ENCODE data around the gene PCDH15. TPM values are rescaled to one million over a fixed set of nuclear protein-coding genes. Genes with fewer than 3 reads are reported as not detected.

PCDH15 gene
- total RNA-seq, 1 experiment from 2014 or later, result 0.59 TPM

- TF ChIP-seq, protein P1, sequence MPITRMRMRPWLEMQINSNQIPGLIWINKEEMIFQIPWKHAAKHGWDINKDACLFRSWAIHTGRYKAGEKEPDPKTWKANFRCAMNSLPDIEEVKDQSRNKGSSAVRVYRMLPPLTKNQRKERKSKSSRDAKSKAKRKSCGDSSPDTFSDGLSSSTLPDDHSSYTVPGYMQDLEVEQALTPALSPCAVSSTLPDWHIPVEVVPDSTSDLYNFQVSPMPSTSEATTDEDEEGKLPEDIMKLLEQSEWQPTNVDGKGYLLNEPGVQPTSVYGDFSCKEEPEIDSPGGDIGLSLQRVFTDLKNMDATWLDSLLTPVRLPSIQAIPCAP (CRISPR knock-in tag; IDR thresholded peaks at IDR 0.05), result no peak
- TF ChIP-seq ZNF396 (CRISPR knock-in tag; IDR thresholded peaks at IDR 0.05; ENCODE audit: borderline replicate concordance) (no peak), SOX15 (CRISPR knock-in tag; IDR thresholded peaks at IDR 0.05) (no peak), USF1 (CRISPR knock-in tag; IDR thresholded peaks at IDR 0.05) (no peak), MYBL2 (CRISPR knock-in tag; IDR thresholded peaks at IDR 0.05) (no peak), FOXP1 (CRISPR knock-in tag; IDR thresholded peaks at IDR 0.05; ENCODE audit: borderline replicate concordance) (no peak), GTF2I (CRISPR knock-in tag; conservative IDR thresholded peaks at IDR 0.05) (no peak)
- TF ChIP-seq, protein P2, sequence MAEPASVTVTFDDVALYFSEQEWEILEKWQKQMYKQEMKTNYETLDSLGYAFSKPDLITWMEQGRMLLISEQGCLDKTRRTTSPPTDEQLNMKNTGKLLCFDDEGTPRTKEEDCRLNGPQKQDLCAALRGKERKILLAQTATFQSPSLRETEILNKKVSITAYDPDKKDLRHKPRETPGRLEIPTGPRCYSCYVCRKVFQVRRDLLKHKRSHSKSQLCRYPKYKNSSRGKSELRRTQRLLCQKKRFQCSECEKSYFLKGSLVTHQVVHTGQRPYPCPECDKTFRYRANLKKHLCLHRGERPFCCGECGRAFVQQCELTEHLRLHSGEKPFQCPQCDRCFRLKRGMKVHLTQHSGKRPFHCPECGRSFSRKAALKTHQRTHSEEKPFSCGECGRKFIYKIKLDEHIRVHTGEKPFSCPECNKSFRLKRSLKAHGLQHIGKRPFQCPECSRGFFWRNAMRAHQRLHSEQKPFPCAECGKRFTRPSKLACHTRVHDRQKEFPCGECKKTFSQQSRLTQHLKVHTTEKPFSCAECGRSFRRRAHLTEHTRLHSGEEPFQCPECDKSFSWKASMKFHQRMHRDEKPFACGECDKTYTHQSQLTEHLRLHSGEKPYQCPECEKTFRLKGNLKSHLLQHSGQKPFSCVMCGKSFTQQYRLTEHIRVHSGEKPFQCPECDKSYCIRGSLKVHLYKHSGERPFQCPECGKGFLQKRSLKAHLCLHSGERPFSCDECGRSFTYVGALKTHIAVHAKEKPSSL (CRISPR knock-in tag; conservative IDR thresholded peaks at IDR 0.05), result no peak
Measured at GRCh38 chr10:54063514-54063913, 737.5 kb downstream of the PCDH15 start (continued).

DNA sequence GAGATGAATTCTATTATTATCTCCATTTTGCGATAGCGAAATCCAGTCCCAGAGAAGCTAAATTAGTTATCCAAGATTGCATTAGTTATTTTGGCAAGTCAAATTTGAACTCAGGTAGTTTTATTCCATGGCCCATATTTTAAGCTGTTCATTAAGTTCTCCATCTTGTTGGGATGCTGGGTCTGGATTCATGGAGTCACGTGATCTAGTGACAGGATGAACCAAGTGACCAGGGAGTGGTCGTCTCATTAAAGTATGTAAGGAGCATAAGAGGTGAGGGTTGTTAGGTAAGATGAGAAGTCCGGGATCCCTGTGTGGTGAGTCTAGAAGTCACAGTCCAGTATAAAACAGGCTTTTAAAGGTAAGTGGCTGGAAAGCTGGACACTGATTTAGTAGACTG lies 740.5 kb downstream of the PCDH15 start:
- CTCF ChIA-PET, result no interaction called here
- no peaks in the 10 kb centered on the region for H3K4me1 Mint-ChIP-seq
- TF ChIP-seq EMX1 (CRISPR knock-in tag; IDR thresholded peaks at IDR 0.05), result no peak
- TF ChIP-seq RORB (CRISPR knock-in tag; IDR thresholded peaks at IDR 0.05), result no peak
- no peak for TF ChIP-seq GRHL2 (CRISPR knock-in tag; IDR thresholded peaks at IDR 0.05; ENCODE audit: insufficient replicate concordance, severe bottlenecking)
- TF ChIP-seq SP1 (CRISPR knock-in tag; conservative IDR thresholded peaks at IDR 0.05), result no peak
- TF ChIP-seq ZNF263 (CRISPR knock-in tag; IDR thresholded peaks at IDR 0.05; ENCODE audit: low read depth), result no peak
- TF ChIP-seq OVOL2 (CRISPR knock-in tag; IDR thresholded peaks at IDR 0.05; ENCODE audit: borderline replicate concordance), result no peak
- TF ChIP-seq RELA (CRISPR knock-in tag; IDR thresholded peaks at IDR 0.05; ENCODE audit: borderline replicate concordance), result no peak
- no peak for TF ChIP-seq ATF1 (CRISPR knock-in tag; IDR thresholded peaks at IDR 0.05)
- TF ChIP-seq, protein P3, sequence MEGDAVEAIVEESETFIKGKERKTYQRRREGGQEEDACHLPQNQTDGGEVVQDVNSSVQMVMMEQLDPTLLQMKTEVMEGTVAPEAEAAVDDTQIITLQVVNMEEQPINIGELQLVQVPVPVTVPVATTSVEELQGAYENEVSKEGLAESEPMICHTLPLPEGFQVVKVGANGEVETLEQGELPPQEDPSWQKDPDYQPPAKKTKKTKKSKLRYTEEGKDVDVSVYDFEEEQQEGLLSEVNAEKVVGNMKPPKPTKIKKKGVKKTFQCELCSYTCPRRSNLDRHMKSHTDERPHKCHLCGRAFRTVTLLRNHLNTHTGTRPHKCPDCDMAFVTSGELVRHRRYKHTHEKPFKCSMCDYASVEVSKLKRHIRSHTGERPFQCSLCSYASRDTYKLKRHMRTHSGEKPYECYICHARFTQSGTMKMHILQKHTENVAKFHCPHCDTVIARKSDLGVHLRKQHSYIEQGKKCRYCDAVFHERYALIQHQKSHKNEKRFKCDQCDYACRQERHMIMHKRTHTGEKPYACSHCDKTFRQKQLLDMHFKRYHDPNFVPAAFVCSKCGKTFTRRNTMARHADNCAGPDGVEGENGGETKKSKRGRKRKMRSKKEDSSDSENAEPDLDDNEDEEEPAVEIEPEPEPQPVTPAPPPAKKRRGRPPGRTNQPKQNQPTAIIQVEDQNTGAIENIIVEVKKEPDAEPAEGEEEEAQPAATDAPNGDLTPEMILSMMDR (IDR thresholded peaks at IDR 0.05), result no peak
- peaks cover 34% of the 10 kb centered on the region for H3K36me3 Mint-ChIP-seq
- no peak for DNase-seq (ENCODE audit: low spot score)
- H3K27me3 Mint-ChIP-seq (ENCODE audit: low read depth), result peaks cover 6% of the 10 kb centered on the region; the same call in 1 of the 2 replicates
- ATAC-seq, result no peak
- peaks cover 43% of the 10 kb centered on the region for H3K9me3 Mint-ChIP-seq
- POLR2A ChIA-PET, result no interaction called here
- H3K27ac Mint-ChIP-seq, result no peak overlapping the region
- H3K4me3 Mint-ChIP-seq, result no peak overlapping the region

- Mint-ChIP-seq H3K4me1 (no peaks in the 10 kb centered on the region), H3K4me3 (no peak overlapping the region), H3K27me3 (ENCODE audit: low read depth) (peaks cover 6% of the 10 kb centered on the region; the same call in 1 of the 2 replicates), H3K27ac (no peak overlapping the region), H3K9me3 (peaks cover 52% of the 10 kb centered on the region), H3K36me3 (peaks cover 34% of the 10 kb centered on the region)
- ChIA-PET CTCF (no interaction called here), POLR2A (no interaction called here)
- DNase-seq (ENCODE audit: low spot score) (no peak), ATAC-seq (no peak)
- TF ChIP-seq, protein P4, sequence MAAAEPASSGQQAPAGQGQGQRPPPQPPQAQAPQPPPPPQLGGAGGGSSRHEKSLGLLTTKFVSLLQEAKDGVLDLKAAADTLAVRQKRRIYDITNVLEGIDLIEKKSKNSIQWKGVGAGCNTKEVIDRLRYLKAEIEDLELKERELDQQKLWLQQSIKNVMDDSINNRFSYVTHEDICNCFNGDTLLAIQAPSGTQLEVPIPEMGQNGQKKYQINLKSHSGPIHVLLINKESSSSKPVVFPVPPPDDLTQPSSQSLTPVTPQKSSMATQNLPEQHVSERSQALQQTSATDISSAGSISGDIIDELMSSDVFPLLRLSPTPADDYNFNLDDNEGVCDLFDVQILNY (CRISPR knock-in tag; IDR thresholded peaks at IDR 0.05), result no peak
- TF ChIP-seq AFF4 (CRISPR knock-in tag; IDR thresholded peaks at IDR 0.05; ENCODE audit: borderline replicate concordance) (no peak), NFE2L1 (CRISPR knock-in tag; IDR thresholded peaks at IDR 0.05) (no peak), SMAD4 (CRISPR knock-in tag; IDR thresholded peaks at IDR 0.05) (no peak), NR1H2 (CRISPR knock-in tag; IDR thresholded peaks at IDR 0.05) (no peak), NFATC4 (CRISPR knock-in tag; IDR thresholded peaks at IDR 0.05) (no peak), SP1 (CRISPR knock-in tag; conservative IDR thresholded peaks at IDR 0.05) (no peak)
- TF ChIP-seq, protein P5, sequence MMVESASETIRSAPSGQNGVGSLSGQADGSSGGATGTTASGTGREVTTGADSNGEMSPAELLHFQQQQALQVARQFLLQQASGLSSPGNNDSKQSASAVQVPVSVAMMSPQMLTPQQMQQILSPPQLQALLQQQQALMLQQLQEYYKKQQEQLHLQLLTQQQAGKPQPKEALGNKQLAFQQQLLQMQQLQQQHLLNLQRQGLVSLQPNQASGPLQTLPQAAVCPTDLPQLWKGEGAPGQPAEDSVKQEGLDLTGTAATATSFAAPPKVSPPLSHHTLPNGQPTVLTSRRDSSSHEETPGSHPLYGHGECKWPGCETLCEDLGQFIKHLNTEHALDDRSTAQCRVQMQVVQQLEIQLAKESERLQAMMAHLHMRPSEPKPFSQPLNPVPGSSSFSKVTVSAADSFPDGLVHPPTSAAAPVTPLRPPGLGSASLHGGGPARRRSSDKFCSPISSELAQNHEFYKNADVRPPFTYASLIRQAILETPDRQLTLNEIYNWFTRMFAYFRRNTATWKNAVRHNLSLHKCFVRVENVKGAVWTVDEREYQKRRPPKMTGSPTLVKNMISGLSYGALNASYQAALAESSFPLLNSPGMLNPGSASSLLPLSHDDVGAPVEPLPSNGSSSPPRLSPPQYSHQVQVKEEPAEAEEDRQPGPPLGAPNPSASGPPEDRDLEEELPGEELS (CRISPR knock-in tag; IDR thresholded peaks at IDR 0.05), result no peak
Measured at GRCh38 chr10:54057357-54057756, 743.7 kb downstream of the PCDH15 start.

Data from WTC11 (cell line).